Body of pancreas (tissue), 4 donors: ENCODE results near the gene CCL3.

Experiments used
- CTCF ChIP-seq, 7 experiments: fragments of 450-650 bp in 4 of 7; fragments of 200-600 bp in 3 of 7; sonication (generic) in 3 of 7; IDR thresholded peaks; one replicate each; pipeline ENCODE4 v1.5.1; 2016 to 2019; ENCODE audit warnings: antibody characterized with exemption in 7 of 7
- POLR2A ChIP-seq, 3 donors: fragments of 450-650 bp; IDR thresholded peaks; one replicate each; pipeline ENCODE4 v1.6.1; 2016; ENCODE audit warnings: antibody characterized with exemption in 3 of 3, mild to moderate bottlenecking in 2 of 3

- TF ChIP-seq CTCF (IDR thresholded peaks at IDR 0.05) (no peak), POLR2A (IDR thresholded peaks at IDR 0.05) (no peak)
These were observed 38.6 kb upstream of the CCL3 start for GRCh38 chr17:36128411-36128978.
